GM19372 (cell line): ENCODE data around the gene LIMK1.
"Not testable (repeated sequence)": the region's sequence is repeated elsewhere in the genome, so short reads cannot be mapped to it uniquely, and the experiment has no call there.

Experiments used
- ATAC-seq: cut with Tn5 transposase; IDR thresholded peaks from one replicate; pipeline ENCODE4 v1.9.1; 2021; ENCODE audit warnings: mild to moderate bottlenecking, low read depth, moderate library complexity; ENCODE audit not compliant: unreplicated experiment

The LIMK1 gene

DNA sequence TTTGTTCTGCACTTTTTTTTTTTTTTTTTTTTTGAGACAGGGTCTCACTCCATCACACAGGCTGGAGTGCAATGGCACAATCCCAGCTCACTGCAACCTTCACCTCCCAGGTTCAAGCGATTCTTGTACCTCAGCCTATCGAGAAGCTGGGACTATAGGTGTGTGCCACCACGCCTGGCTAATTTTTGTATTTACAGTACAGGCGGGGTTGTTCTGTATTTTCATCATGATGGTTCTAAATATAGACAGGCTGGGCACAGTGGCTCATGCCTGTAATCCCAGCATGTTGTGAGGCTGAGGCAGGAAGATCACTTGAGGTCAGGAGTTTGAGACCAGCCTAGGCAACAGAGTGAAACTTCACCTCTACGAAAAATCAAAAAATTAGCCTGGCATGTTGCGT, 83.7 kb downstream of the LIMK1 start:
- not testable (repeated sequence) for ATAC-seq
